ENCODE data around the gene POFUT2. TPM values are rescaled to one million over a fixed set of nuclear protein-coding genes. Genes with fewer than 3 reads are reported as not detected.

The POFUT2 gene
- total RNA-seq, 4 donors from 2014 or later: 4.8 to 11.0 (median 5.9) TPM

DNA sequence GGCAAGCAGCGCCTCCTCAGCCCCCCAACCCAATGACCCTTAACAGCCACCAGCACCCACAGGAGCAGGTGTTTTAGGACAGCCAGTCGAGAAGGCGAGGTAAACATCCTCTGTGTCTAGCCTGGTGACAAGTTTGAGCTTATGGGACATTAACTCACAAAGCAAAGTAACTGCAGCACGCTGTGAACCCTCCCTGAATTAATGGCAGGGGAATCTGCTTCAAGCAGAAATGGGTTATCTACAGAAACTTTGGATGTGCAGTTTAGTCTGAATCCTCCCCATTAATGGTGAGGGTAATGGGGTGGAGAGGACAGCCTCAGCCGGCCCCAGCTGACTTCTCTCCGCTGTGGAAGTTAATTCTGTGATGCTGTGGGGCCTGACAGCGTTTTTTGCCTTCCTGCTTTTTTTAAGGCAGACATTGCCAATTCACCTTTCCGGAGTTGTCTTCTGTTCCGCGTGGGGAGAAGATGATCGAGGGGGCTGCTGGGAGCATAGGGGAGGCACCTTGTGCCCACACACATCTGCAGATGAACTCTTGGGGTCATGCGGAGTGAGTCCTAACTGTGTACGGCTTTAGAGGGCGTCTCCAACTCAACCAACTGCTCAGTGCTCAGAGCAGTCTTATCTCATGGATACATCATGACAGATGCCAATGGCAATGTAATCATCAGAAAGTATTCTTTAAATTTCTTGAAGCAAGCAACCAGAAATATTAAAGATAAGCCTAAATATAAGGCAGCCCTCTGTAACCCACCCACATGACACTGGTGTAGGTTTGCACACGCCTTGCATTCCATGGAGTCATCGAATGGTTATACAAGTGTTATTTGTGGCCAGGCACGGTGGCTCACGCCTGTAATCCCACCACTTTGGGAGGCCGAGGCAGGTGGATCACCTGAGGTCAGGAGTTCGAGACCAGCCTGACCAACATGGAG lies 41.0 kb downstream of the POFUT2 start:
- Histone ChIP-seq H3K27ac (no peak overlapping the region), H3K9me3 (peaks cover 0 to 12% (median 0%) of the 10 kb centered on the region in 3 donors), H3K4me1 (peaks cover 3 to 8% of the 10 kb centered on the region in 2 donors), H3K36me3 (no peaks in the 10 kb centered on the region), H3K4me3 (no peak overlapping the region), H3K27me3 (peaks cover 8 to 26% (median 13%) of the 10 kb centered on the region in 3 donors)
- DNase-seq (no peak), ATAC-seq (no peak)
- in situ Hi-C loops (cut with MboI; ENCODE audit: low sequenced_read_pairs in 4 of 4): no loop called here
- TF ChIP-seq, protein P1, sequence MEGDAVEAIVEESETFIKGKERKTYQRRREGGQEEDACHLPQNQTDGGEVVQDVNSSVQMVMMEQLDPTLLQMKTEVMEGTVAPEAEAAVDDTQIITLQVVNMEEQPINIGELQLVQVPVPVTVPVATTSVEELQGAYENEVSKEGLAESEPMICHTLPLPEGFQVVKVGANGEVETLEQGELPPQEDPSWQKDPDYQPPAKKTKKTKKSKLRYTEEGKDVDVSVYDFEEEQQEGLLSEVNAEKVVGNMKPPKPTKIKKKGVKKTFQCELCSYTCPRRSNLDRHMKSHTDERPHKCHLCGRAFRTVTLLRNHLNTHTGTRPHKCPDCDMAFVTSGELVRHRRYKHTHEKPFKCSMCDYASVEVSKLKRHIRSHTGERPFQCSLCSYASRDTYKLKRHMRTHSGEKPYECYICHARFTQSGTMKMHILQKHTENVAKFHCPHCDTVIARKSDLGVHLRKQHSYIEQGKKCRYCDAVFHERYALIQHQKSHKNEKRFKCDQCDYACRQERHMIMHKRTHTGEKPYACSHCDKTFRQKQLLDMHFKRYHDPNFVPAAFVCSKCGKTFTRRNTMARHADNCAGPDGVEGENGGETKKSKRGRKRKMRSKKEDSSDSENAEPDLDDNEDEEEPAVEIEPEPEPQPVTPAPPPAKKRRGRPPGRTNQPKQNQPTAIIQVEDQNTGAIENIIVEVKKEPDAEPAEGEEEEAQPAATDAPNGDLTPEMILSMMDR (IDR thresholded peaks at IDR 0.05 in 4 of 5, conservative IDR thresholded peaks at IDR 0.05 in 1 of 5): no peak
- no peak for TF ChIP-seq POLR2A (IDR thresholded peaks at IDR 0.05)
- intact Hi-C loops (cut with DNase I; ENCODE audit: low total_unique reads): no loop called here

GRCh38 chr21:45244799-45245340 lies 42.8 kb downstream of the POFUT2 start:
- H3K27me3 ChIP-seq: peaks cover 8 to 28% (median 13%) of the 10 kb centered on the region in 3 donors
- DNase-seq: no peak
- H3K4me3 ChIP-seq: no peak overlapping the region
- ATAC-seq: no peak
- intact Hi-C loops (cut with DNase I; ENCODE audit: low total_unique reads): no loop called here
- TF ChIP-seq, protein P1 (IDR thresholded peaks at IDR 0.05 in 4 of 5, conservative IDR thresholded peaks at IDR 0.05 in 1 of 5): no peak
- TF ChIP-seq POLR2A (IDR thresholded peaks at IDR 0.05): no peak
- no peak overlapping the region for H3K27ac ChIP-seq
- H3K4me1 ChIP-seq: peaks cover 3 to 8% of the 10 kb centered on the region in 2 donors
- H3K9me3 ChIP-seq: peaks cover 0 to 19% (median 0%) of the 10 kb centered on the region in 3 donors
- in situ Hi-C loops (cut with MboI; ENCODE audit: low sequenced_read_pairs in 4 of 4): no loop called here
- no peaks in the 10 kb centered on the region for H3K36me3 ChIP-seq

DNA sequence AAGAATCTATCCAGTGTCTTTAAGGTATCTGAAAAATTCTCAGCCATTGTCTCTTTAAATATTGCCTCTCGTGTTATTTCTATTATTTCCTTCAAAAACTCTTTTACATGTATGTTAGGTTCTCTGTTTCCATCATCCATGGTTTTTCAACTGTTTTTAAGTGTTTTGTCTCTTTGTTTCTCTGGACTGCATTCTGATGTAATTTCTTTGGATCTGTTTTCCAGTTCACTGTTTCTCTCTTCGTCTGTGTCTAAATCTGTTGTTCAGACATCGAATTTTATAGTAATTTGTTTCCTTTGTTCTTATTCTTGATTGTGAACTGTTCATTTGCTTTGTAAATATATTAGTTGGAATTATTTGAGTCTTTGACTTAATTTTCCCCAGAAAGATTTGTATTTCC lies 44.1 kb downstream of the POFUT2 start:
- peaks cover under 1 to 5% of the 10 kb centered on the region in 2 donors for H3K4me1 ChIP-seq
- DNase-seq (no peak), ATAC-seq (no peak)
- no peaks in the 10 kb centered on the region for H3K36me3 ChIP-seq
- peaks cover 0 to 19% (median 0%) of the 10 kb centered on the region in 3 donors for H3K9me3 ChIP-seq
- peaks cover 8 to 28% (median 13%) of the 10 kb centered on the region in 3 donors for H3K27me3 ChIP-seq
- in situ Hi-C loops (cut with MboI; ENCODE audit: low sequenced_read_pairs in 4 of 4) (no loop called here), intact Hi-C loops (cut with DNase I; ENCODE audit: low total_unique reads) (no loop called here)
- H3K4me3 ChIP-seq: no peak overlapping the region
- no peak overlapping the region for H3K27ac ChIP-seq
- TF ChIP-seq, protein P1 (IDR thresholded peaks at IDR 0.05 in 4 of 5, conservative IDR thresholded peaks at IDR 0.05 in 1 of 5): no peak
- TF ChIP-seq POLR2A (IDR thresholded peaks at IDR 0.05): no peak

GRCh38 chr21:45241357-45241756 lies 46.3 kb downstream of the POFUT2 start:
- in situ Hi-C loops (cut with MboI; ENCODE audit: low sequenced_read_pairs in 4 of 4) (no loop called here), intact Hi-C loops (cut with DNase I; ENCODE audit: low total_unique reads) (no loop called here)
- H3K9me3 ChIP-seq: peaks cover 0 to 19% (median 0%) of the 10 kb centered on the region in 3 donors
- DNase-seq: no peak
- peaks cover 0 to 17% (median 0%) of the 10 kb centered on the region in 3 donors for H3K27me3 ChIP-seq
- H3K4me3 ChIP-seq: no peak overlapping the region
- no peak overlapping the region for H3K27ac ChIP-seq
- H3K36me3 ChIP-seq: no peaks in the 10 kb centered on the region
- TF ChIP-seq POLR2A (IDR thresholded peaks at IDR 0.05): no peak
- TF ChIP-seq, protein P1 (IDR thresholded peaks at IDR 0.05 in 4 of 5, conservative IDR thresholded peaks at IDR 0.05 in 1 of 5): no peak
- ATAC-seq: no peak
- no peaks in the 10 kb centered on the region for H3K4me1 ChIP-seq

Data from gastrocnemius medialis (tissue), 4 donors.